ENCODE measurements around the gene L3MBTL3.

Gene L3MBTL3

GRCh38 chr6:130063806-130064205, 45.4 kb downstream of the L3MBTL3 start:
- no peaks in the 10 kb centered on the region for H3K27me3 ChIP-seq (ENCODE audit: insufficient read depth, low read depth, severe bottlenecking)
- H3K36me3 ChIP-seq = no peaks in the 10 kb centered on the region; the same call in 1 of the 2 replicates
- no peak for DNase-seq
- H3K4me3 ChIP-seq (ENCODE audit: low read depth, low read length) = no peak overlapping the region
- no peak for TF ChIP-seq CTCF (IDR thresholded peaks at IDR 0.05; ENCODE audit: low read depth, low read length)
- H3K9me3 ChIP-seq (ENCODE audit: severe bottlenecking) = no peaks in the 10 kb centered on the region
- H3K27ac ChIP-seq = no peak overlapping the region

- no peak overlapping the region for H3K4me3 ChIP-seq (ENCODE audit: low read depth, low read length)
- H3K27me3 ChIP-seq (ENCODE audit: insufficient read depth, low read depth, severe bottlenecking) = no peaks in the 10 kb centered on the region
- H3K27ac ChIP-seq = no peak overlapping the region
- no peak for TF ChIP-seq CTCF (IDR thresholded peaks at IDR 0.05; ENCODE audit: low read depth, low read length)
- no peaks in the 10 kb centered on the region for H3K9me3 ChIP-seq (ENCODE audit: severe bottlenecking)
- H3K36me3 ChIP-seq = no peaks in the 10 kb centered on the region; the same call in 1 of the 2 replicates
- no peak for DNase-seq
These were observed 47.3 kb downstream of the L3MBTL3 start for GRCh38 chr6:130065609-130066156.

- no peak for TF ChIP-seq CTCF (IDR thresholded peaks at IDR 0.05; ENCODE audit: low read depth, low read length)
- no peaks in the 10 kb centered on the region; the same call in 1 of the 2 replicates for H3K36me3 ChIP-seq
- peak; percentile 17 for DNase-seq
- H3K27me3 ChIP-seq (ENCODE audit: insufficient read depth, low read depth, severe bottlenecking) = no peaks in the 10 kb centered on the region
- H3K4me3 ChIP-seq (ENCODE audit: low read depth, low read length) = no peak overlapping the region
- no peaks in the 10 kb centered on the region for H3K9me3 ChIP-seq (ENCODE audit: severe bottlenecking)
- H3K27ac ChIP-seq = no peak overlapping the region; the same call in 1 of the 2 replicates
These were observed 51.1 kb downstream of the L3MBTL3 start for GRCh38 chr6:130069485-130069884.

GRCh38 chr6:130070326-130070725, 51.9 kb downstream of the L3MBTL3 start:
- Histone ChIP-seq H3K27ac (no peak overlapping the region), H3K4me3 (ENCODE audit: low read depth, low read length) (no peak overlapping the region), H3K9me3 (ENCODE audit: severe bottlenecking) (no peaks in the 10 kb centered on the region), H3K36me3 (no peaks in the 10 kb centered on the region; the same call in 1 of the 2 replicates), H3K27me3 (ENCODE audit: insufficient read depth, low read depth, severe bottlenecking) (no peaks in the 10 kb centered on the region)
- TF ChIP-seq CTCF (IDR thresholded peaks at IDR 0.05; ENCODE audit: low read depth, low read length) = no peak
- DNase-seq = no peak

GRCh38 chr6:130070792-130071191, 52.4 kb downstream of the L3MBTL3 start:
- Histone ChIP-seq H3K27me3 (ENCODE audit: insufficient read depth, low read depth, severe bottlenecking) (no peaks in the 10 kb centered on the region), H3K36me3 (no peaks in the 10 kb centered on the region; the same call in 1 of the 2 replicates), H3K27ac (no peak overlapping the region), H3K4me3 (ENCODE audit: low read depth, low read length) (no peak overlapping the region), H3K9me3 (ENCODE audit: severe bottlenecking) (no peaks in the 10 kb centered on the region)
- no peak for TF ChIP-seq CTCF (IDR thresholded peaks at IDR 0.05; ENCODE audit: low read depth, low read length)
- no peak for DNase-seq

GRCh38 chr6:130075879-130076460, 57.6 kb downstream of the L3MBTL3 start:
- H3K27me3 ChIP-seq (ENCODE audit: insufficient read depth, low read depth, severe bottlenecking) = no peaks in the 10 kb centered on the region
- no peak for DNase-seq
- H3K36me3 ChIP-seq = no peaks in the 10 kb centered on the region
- no peak for TF ChIP-seq CTCF (IDR thresholded peaks at IDR 0.05; ENCODE audit: low read depth, low read length)
- H3K9me3 ChIP-seq (ENCODE audit: severe bottlenecking) = no peaks in the 10 kb centered on the region
- H3K4me3 ChIP-seq (ENCODE audit: low read depth, low read length) = no peak overlapping the region
- H3K27ac ChIP-seq = no peak overlapping the region
